ENCODE results near the gene CRY2. TPM values are rescaled to one million over a fixed set of nuclear protein-coding genes. Genes with fewer than 3 reads are reported as not detected.

Gene CRY2
- total and polyA plus RNA-seq, 4 donors, result 16.7 to 72.9 (median 33.0) TPM

DNA sequence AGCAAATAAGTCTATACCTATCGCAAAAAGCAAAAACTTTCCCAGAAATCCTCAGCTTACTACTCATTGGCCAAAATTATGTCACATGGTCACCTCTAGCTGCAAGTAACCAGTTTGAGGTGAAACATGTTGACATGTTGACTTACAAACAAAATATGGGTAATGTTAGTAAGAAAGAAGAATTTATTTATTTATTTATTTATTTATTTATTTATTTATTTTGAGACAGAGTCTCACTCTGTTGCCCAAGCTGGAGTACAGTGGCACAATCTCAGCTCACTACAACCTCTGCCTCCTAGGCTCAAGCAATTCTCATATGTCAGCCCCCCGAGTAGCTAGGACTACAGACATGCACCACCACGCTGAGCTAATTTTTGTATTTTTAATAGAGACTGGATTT, 47.7 kb upstream of the CRY2 start:
- TF ChIP-seq FOXA1 (IDR thresholded peaks at IDR 0.05) (no peak), JUND (IDR thresholded peaks at IDR 0.05) (no peak), HNF4A (conservative IDR thresholded peaks at IDR 0.05) (no peak), GABPA (IDR thresholded peaks at IDR 0.05 in 1 of 2, conservative IDR thresholded peaks at IDR 0.05 in 1 of 2) (no peak)
- TF ChIP-seq, protein P1, sequence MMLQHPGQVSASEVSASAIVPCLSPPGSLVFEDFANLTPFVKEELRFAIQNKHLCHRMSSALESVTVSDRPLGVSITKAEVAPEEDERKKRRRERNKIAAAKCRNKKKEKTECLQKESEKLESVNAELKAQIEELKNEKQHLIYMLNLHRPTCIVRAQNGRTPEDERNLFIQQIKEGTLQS (IDR thresholded peaks at IDR 0.05), result no peak
- TF ChIP-seq, protein P2, sequence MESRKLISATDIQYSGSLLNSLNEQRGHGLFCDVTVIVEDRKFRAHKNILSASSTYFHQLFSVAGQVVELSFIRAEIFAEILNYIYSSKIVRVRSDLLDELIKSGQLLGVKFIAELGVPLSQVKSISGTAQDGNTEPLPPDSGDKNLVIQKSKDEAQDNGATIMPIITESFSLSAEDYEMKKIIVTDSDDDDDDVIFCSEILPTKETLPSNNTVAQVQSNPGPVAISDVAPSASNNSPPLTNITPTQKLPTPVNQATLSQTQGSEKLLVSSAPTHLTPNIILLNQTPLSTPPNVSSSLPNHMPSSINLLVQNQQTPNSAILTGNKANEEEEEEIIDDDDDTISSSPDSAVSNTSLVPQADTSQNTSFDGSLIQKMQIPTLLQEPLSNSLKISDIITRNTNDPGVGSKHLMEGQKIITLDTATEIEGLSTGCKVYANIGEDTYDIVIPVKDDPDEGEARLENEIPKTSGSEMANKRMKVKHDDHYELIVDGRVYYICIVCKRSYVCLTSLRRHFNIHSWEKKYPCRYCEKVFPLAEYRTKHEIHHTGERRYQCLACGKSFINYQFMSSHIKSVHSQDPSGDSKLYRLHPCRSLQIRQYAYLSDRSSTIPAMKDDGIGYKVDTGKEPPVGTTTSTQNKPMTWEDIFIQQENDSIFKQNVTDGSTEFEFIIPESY (IDR thresholded peaks at IDR 0.05), result no peak
- Histone ChIP-seq H3K9ac (ENCODE audit: low read depth in 1 of 2, low read length in 2 of 2) (no peak overlapping the region), H3K36me3 (ENCODE audit: control insufficient read depth in 4 of 4, insufficient read depth in 3 of 4, low read depth in 1 of 4, low read length in 3 of 4) (no peaks in the 10 kb centered on the region), H3K4me1 (ENCODE audit: control insufficient read depth in 4 of 4, insufficient read depth in 4 of 4, low read length in 3 of 4) (peaks cover 8 to 34% (median 23%) of the 10 kb centered on the region in 4 donors), H3K9me3 (ENCODE audit: control insufficient read depth in 4 of 4, low read length in 3 of 4) (no peaks in the 10 kb centered on the region), H3K4me3 (ENCODE audit: low read depth in 1 of 3, low read length in 3 of 3) (no peak overlapping the region), H3K27ac (ENCODE audit: low read depth in 1 of 2, low read length in 2 of 2) (peak overlapping the region; percentile 77 to 89), H3K27me3 (ENCODE audit: control insufficient read depth in 4 of 4, insufficient read depth in 4 of 4, low read length in 3 of 4) (no peaks in the 10 kb centered on the region)
- WGBS, result 75% methylated on average over 3 of the region's 3 CpGs
- no peak for DNase-seq (ENCODE audit: low spot score)

DNA sequence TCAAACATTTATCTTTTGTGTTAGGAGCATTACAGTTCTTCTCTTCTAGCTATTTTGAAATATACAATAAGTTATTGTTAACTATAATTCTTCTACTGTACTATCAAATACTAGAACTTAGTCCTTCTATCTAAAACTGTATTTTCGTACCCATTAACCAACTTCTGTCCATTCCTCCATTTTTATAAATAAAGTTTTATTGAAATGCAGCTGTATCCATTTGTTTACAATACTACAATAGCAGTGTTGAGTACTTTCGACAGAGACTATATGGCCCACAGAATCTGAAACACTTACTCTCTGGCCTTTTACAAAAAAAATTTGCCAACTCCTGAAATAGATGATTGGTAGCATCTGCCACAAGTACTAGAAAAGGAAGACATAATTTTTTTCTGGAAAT, 47.0 kb upstream of the CRY2 start:
- Histone ChIP-seq H3K9ac (ENCODE audit: low read depth in 1 of 2, low read length in 2 of 2) (no peak overlapping the region), H3K36me3 (ENCODE audit: control insufficient read depth in 4 of 4, insufficient read depth in 3 of 4, low read depth in 1 of 4, low read length in 3 of 4) (no peaks in the 10 kb centered on the region), H3K27me3 (ENCODE audit: control insufficient read depth in 4 of 4, insufficient read depth in 4 of 4, low read length in 3 of 4) (no peaks in the 10 kb centered on the region), H3K4me1 (ENCODE audit: control insufficient read depth in 4 of 4, insufficient read depth in 4 of 4, low read length in 3 of 4) (peaks cover 8 to 32% (median 22%) of the 10 kb centered on the region in 4 donors), H3K4me3 (ENCODE audit: low read depth in 1 of 3, low read length in 3 of 3) (no peak overlapping the region), H3K9me3 (ENCODE audit: control insufficient read depth in 4 of 4, low read length in 3 of 4) (no peaks in the 10 kb centered on the region), H3K27ac (ENCODE audit: low read depth in 1 of 2, low read length in 2 of 2) (peak overlapping the region in 1 of 2 donors; percentile 77)
- 90% methylated on average over 2 of the region's 2 CpGs for whole genome bisulfite sequencing
- no peak for TF ChIP-seq SP1 (IDR thresholded peaks at IDR 0.05)
- no peak for TF ChIP-seq TAF1 (conservative IDR thresholded peaks at IDR 0.05)
- no peak for TF ChIP-seq RXRA (IDR thresholded peaks at IDR 0.05)
- TF ChIP-seq RAD21 (IDR thresholded peaks at IDR 0.05), result no peak
- TF ChIP-seq HNF4G (IDR thresholded peaks at IDR 0.05), result no peak
- DNase-seq (ENCODE audit: low spot score), result no peak

DNA sequence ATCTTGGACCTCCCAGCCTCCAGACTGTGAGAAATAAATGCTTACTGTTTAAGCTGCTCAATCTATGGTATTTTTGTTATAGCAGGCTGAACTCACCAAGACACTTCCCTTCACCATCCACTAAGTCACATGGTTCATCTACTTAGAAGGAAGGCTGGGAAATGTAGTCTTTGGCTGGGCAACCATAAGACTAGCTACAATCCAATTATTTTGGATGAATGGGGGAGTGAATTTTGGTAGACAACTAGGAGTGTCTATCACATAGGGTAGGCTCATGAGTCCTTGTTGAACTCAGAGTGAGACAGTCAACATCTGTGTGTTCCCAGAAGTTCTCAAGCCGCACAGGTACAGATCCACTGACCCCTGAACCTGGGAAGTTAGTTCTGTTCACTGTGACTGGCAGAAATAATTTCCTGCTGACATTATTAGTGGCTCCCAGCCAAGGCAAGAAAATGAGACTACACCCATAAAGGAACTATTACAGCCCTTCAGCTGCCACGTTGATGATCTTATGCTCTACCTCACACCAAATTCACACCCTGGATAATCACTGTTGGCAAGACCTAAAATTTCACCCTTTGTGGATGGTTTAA, 45.5 kb upstream of the CRY2 start:
- DNase-seq (ENCODE audit: low spot score), result no peak
- 26% methylated on average over 2 of the region's 2 CpGs for WGBS
- TF ChIP-seq EGR1 (IDR thresholded peaks at IDR 0.05; ENCODE audit: low read depth in 2 of 2) (peak in 1 of 2 donors; percentile 31), TAF1 (conservative IDR thresholded peaks at IDR 0.05) (no peak), SP1 (IDR thresholded peaks at IDR 0.05) (peak; percentile 84), NR2F2 (IDR thresholded peaks at IDR 0.05) (no peak), FOXA1 (IDR thresholded peaks at IDR 0.05) (no peak), RAD21 (IDR thresholded peaks at IDR 0.05) (no peak), JUND (IDR thresholded peaks at IDR 0.05) (peak in 1 of 2 donors; percentile 62), GABPA (IDR thresholded peaks at IDR 0.05 in 1 of 2, conservative IDR thresholded peaks at IDR 0.05 in 1 of 2) (peak in 1 of 2 donors; percentile 13), HNF4G (IDR thresholded peaks at IDR 0.05) (no peak), FOXA2 (IDR thresholded peaks at IDR 0.05) (peak; percentile 37), HNF4A (conservative IDR thresholded peaks at IDR 0.05) (peak; percentile 72), RXRA (IDR thresholded peaks at IDR 0.05) (peak; percentile 82 to 83)
- TF ChIP-seq, protein P3, sequence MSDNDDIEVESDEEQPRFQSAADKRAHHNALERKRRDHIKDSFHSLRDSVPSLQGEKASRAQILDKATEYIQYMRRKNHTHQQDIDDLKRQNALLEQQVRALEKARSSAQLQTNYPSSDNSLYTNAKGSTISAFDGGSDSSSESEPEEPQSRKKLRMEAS (IDR thresholded peaks at IDR 0.05), result peak; percentile 61
- TF ChIP-seq, protein P1 (IDR thresholded peaks at IDR 0.05), result no peak
- TF ChIP-seq, protein P4, sequence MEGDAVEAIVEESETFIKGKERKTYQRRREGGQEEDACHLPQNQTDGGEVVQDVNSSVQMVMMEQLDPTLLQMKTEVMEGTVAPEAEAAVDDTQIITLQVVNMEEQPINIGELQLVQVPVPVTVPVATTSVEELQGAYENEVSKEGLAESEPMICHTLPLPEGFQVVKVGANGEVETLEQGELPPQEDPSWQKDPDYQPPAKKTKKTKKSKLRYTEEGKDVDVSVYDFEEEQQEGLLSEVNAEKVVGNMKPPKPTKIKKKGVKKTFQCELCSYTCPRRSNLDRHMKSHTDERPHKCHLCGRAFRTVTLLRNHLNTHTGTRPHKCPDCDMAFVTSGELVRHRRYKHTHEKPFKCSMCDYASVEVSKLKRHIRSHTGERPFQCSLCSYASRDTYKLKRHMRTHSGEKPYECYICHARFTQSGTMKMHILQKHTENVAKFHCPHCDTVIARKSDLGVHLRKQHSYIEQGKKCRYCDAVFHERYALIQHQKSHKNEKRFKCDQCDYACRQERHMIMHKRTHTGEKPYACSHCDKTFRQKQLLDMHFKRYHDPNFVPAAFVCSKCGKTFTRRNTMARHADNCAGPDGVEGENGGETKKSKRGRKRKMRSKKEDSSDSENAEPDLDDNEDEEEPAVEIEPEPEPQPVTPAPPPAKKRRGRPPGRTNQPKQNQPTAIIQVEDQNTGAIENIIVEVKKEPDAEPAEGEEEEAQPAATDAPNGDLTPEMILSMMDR (IDR thresholded peaks at IDR 0.05; ENCODE audit: low read depth, low read length, missing input control), result no peak
- TF ChIP-seq, protein P5, sequence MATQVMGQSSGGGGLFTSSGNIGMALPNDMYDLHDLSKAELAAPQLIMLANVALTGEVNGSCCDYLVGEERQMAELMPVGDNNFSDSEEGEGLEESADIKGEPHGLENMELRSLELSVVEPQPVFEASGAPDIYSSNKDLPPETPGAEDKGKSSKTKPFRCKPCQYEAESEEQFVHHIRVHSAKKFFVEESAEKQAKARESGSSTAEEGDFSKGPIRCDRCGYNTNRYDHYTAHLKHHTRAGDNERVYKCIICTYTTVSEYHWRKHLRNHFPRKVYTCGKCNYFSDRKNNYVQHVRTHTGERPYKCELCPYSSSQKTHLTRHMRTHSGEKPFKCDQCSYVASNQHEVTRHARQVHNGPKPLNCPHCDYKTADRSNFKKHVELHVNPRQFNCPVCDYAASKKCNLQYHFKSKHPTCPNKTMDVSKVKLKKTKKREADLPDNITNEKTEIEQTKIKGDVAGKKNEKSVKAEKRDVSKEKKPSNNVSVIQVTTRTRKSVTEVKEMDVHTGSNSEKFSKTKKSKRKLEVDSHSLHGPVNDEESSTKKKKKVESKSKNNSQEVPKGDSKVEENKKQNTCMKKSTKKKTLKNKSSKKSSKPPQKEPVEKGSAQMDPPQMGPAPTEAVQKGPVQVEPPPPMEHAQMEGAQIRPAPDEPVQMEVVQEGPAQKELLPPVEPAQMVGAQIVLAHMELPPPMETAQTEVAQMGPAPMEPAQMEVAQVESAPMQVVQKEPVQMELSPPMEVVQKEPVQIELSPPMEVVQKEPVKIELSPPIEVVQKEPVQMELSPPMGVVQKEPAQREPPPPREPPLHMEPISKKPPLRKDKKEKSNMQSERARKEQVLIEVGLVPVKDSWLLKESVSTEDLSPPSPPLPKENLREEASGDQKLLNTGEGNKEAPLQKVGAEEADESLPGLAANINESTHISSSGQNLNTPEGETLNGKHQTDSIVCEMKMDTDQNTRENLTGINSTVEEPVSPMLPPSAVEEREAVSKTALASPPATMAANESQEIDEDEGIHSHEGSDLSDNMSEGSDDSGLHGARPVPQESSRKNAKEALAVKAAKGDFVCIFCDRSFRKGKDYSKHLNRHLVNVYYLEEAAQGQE (IDR thresholded peaks at IDR 0.05), result no peak

More for the DNA sequence above, 45.5 kb upstream of the CRY2 start:
- Histone ChIP-seq H3K4me3 (ENCODE audit: low read depth in 1 of 3, low read length in 3 of 3) (no peak overlapping the region), H3K27ac (ENCODE audit: low read depth in 1 of 2, low read length in 2 of 2) (peak overlapping the region; percentile 51 to 57), H3K27me3 (ENCODE audit: control insufficient read depth in 4 of 4, insufficient read depth in 4 of 4, low read length in 3 of 4) (no peaks in the 10 kb centered on the region), H3K9me3 (ENCODE audit: control insufficient read depth in 4 of 4, low read length in 3 of 4) (no peaks in the 10 kb centered on the region), H3K36me3 (ENCODE audit: control insufficient read depth in 4 of 4, insufficient read depth in 3 of 4, low read depth in 1 of 4, low read length in 3 of 4) (no peaks in the 10 kb centered on the region), H3K4me1 (ENCODE audit: control insufficient read depth in 4 of 4, insufficient read depth in 4 of 4, low read length in 3 of 4) (peaks cover 8 to 47% (median 30%) of the 10 kb centered on the region in 4 donors), H3K9ac (ENCODE audit: low read depth in 1 of 2, low read length in 2 of 2) (no peak overlapping the region)

Measured in liver (tissue), 9 donors.